ENCODE measurements around the gene FERMT2.
"Not testable (repeated sequence)": the region's sequence is repeated elsewhere in the genome, so short reads cannot be mapped to it uniquely, and the experiment has no call there.

The FERMT2 gene

DNA sequence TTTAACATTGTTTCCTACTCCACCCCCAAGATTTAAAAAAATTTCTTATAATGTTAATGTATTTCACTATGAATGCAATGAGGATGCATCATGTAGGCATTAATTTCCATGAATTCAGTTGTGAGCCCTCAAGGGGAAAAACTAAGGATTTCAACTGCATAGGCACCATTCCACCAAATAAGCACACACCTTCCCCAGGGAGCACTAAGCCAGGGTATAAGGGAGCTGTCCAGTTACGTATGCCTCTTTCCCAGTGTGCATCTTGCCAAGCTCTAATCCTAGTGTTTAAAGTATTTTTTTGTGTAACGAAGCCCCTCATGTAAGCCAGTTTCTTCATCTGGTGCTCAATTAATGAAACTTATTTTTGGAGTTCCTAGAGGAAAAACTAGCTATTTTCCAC, 6.6 kb downstream of the FERMT2 start:
- DNase-seq (ENCODE audit: low spot score), result no peak

GRCh38 chr14:52939427-52939826, 11.4 kb downstream of the FERMT2 start:
- DNase-seq (ENCODE audit: low spot score), result no peak

- DNase-seq (ENCODE audit: low spot score), result no peak
Observed at GRCh38 chr14:52937869-52938268, 13.0 kb downstream of the FERMT2 start.

GRCh38 chr14:52937306-52937705, 13.5 kb downstream of the FERMT2 start:
- no peak for DNase-seq (ENCODE audit: low spot score)

DNA sequence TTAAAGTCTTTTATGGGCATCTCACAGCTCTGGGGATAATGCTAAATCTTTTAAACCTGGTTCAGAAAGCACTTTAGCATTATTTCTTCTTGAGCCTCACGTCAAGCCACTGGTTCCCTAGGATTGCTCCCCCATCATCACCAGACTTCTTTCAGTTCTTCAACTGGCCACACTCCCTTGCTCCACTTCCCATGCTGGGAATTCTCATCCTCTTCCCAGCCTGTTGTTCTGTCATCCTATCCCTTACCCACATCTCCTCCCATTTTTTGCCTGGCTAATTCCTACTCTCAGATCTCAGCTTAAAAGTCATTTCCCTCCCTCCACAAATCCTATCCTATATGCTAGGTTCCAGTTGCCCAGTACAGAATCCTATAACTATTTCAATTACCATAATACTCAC, 14.4 kb downstream of the FERMT2 start:
- DNase-seq (ENCODE audit: low spot score), result no peak

DNA sequence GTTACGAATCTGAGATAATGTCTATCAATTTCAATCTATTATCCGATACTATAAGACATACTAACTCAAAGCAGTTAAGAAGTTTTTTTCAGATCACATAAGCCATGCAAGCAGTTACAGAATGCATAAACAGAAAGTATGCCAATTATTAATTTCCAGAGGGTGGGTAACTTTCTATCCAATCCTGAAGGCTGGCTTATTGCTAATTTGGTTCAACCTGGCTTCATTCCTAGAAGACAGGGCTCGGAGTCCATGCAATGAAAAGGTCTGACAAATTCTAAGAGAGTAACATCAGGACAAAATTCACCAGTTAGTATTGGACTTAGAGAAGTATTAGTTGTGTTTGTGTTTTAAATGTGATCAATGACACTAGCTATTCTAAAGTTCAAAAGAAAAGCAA, 15.0 kb downstream of the FERMT2 start:
- no peak for DNase-seq (ENCODE audit: low spot score)

- no peak for DNase-seq (ENCODE audit: low spot score)
Observed at GRCh38 chr14:52934762-52935161, 16.1 kb downstream of the FERMT2 start.

- DNase-seq (ENCODE audit: low spot score), result no peak
Observed at GRCh38 chr14:52929192-52929807, 21.6 kb downstream of the FERMT2 start.

- no peak for DNase-seq (ENCODE audit: low spot score)
Observed at GRCh38 chr14:52926953-52927352, 23.9 kb downstream of the FERMT2 start.

DNA sequence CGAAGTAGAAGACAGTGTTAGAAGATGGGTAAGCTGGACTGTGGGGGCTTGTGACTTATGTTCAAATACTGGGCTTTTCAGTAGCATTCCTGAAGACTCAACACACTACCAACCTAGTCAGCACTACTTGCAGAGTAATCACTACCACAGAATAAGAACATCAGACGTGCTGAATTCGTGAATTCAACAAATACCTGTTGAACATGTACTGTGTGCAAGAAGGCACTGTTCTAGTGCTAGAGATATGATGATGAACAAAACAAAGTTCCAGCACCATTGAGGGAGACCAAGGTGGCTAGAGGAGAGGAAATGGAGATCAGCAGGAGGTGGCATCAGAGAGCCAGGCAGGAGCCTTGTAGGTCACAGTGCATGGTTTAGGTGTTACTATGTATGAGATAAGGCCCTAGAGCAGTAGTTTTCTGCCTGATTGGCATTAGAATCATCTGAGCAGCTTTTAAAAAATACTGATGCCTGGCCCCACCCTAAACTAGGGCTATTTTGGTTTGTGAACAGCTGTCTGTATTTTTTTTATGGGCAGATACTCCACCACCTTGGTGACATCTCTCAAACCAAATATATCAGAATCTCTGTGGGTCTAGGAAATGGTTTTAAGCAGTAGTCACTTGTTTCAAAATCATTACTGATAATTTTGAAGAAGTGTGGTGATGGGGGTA, 26.8 kb downstream of the FERMT2 start:
- DNase-seq (ENCODE audit: low spot score), result no peak

- DNase-seq (ENCODE audit: low spot score), result no peak
Observed at GRCh38 chr14:52922656-52923055, 28.2 kb downstream of the FERMT2 start.

GRCh38 chr14:52922059-52922458, 28.8 kb downstream of the FERMT2 start:
- no peak for DNase-seq (ENCODE audit: low spot score)

GRCh38 chr14:52920411-52920810, 30.4 kb downstream of the FERMT2 start:
- not testable (repeated sequence) for DNase-seq (ENCODE audit: low spot score)

DNA sequence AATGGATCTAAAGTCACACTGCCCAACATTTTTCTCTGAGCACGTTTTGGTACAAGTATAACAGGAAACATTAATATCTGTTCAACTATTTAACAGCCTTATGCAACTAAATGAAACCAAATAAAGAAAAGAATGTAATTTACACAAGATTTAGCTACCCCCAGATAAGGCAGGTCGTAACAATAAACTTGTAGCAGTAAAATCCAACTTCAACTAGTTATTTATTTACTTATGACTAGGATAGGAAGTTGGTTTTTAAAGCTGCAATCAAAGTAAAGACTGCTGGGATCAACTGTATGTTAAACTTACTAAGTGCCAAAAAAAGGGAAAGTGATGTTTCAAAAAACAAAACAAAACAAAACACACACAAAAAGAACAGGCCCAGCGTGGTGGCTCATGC, 30.9 kb downstream of the FERMT2 start:
- no peak for DNase-seq (ENCODE audit: low spot score)

DNA sequence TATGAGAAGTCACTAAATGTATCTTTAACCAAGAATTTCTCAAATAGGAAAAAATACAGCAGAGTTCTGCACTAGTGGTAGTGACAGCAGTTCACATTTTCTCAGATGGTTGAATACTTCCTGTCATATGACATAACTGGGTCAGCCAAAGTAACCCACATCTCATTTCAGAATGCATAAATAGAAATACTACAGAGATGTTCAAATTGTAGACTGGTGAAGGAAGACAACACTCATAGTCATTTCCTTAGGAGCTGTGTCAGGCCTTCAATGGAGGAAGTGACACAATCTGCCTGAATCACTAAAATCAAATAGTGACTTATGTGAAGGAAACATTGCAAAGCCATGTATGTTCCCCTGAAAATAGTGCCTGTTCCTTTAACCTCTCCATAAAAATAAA, 32.4 kb downstream of the FERMT2 start:
- peak; percentile 96 for DNase-seq (ENCODE audit: low spot score)

DNA sequence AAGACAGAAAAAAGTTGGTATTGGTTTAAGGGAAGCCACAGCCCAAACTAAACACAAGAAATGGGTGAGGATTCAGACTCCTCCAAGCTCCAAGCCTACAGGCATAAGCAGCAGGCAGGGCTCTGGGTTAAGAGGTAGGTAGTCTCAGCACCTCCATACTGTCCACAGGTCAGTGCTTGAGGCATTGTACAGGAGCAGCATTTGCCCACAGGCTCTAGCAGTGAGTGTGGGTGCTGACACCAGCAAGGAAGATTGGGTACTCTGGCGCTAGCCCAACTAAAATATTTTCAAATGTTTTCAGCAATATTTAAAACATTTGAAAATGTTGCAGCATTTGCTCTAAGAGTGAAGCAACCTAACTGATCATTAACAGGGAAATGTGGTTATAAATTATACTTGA, 33.1 kb downstream of the FERMT2 start:
- no peak for DNase-seq (ENCODE audit: low spot score)

DNA sequence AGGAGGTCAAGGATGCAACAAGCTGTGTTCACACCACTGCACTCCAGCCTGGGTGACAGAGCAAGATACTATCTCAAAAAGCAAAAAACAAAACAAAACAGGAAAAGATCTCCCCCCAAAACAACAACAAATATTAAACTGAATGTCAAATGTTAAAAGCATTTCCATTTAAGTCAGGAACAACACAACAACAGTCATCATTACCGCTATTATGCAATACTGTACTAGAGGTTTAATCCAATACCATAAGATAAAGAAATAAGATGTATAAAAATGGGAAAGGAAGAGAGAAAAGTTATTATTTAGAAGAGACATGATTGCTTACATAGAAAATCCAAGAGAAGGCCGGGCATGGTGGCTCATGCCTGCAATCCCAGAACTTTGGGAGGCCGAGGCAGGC, 36.6 kb downstream of the FERMT2 start:
- no peak for DNase-seq (ENCODE audit: low spot score)

GRCh38 chr14:52913271-52913670, 37.6 kb downstream of the FERMT2 start:
- DNase-seq (ENCODE audit: low spot score), result no peak

- DNase-seq (ENCODE audit: low spot score), result no peak
Observed at GRCh38 chr14:52911904-52912303, 38.9 kb downstream of the FERMT2 start.

GRCh38 chr14:52910572-52910971, 40.3 kb downstream of the FERMT2 start:
- no peak for DNase-seq (ENCODE audit: low spot score)

- DNase-seq (ENCODE audit: low spot score), result no peak
Observed at GRCh38 chr14:52907949-52908348, 42.9 kb downstream of the FERMT2 start.

GRCh38 chr14:52906141-52906601, 44.7 kb downstream of the FERMT2 start:
- DNase-seq (ENCODE audit: low spot score), result peak; percentile 85

DNA sequence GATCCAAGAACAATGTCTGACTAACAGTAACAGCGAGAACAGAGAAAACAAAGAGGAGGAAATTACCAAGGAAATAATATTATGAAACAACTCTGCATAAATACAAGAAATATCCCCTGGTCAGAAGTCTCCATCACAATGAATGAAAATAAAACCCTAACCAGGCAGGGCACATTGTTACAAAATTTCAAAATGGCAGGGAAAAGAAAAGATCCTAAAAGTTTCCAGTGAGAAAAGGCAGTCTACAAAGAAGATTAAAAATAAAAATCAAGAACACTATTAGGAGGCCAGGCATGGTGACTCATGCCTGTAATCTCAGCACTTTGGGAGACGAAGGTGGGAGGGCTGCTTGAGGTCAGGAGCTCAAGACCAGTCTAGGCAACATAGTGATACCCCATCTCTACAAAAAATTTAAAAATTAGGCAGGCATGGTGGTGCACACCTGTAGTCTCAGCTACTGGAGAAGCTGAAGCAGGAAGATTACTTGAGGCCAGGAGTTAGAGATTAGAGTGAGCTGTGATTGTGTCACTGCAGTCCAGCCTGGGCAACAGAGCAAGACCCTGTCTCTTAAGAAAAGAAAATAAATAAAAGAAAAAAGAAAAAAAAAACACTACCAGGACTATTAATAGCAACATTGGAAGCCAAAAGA, 47.8 kb downstream of the FERMT2 start:
- peak; percentile 30 for DNase-seq (ENCODE audit: low spot score)
